22Rv1 (cell line): Measurements from ENCODE around the gene PLXND1.
"Not testable (repeated sequence)": the region's sequence is repeated elsewhere in the genome, so short reads cannot be mapped to it uniquely, and the experiment has no call there.

Experiments used
- H3K27ac ChIP-seq: fragments of 450-650 bp; 2 replicates; pipeline ENCODE4 v1.5.1; 2017
- CTCF ChIP-seq: fragments of 450-650 bp; IDR thresholded peaks from 2 replicates; pipeline ENCODE4 v1.5.1; 2017; ENCODE audit warnings: mild to moderate bottlenecking
- ZFX ChIP-seq: fragments of 450-650 bp; IDR thresholded peaks from 2 replicates; pipeline ENCODE4 v1.6.1; 2017; ENCODE audit warnings: antibody characterized with exemption, borderline replicate concordance

The PLXND1 gene

GRCh38 chr3:129612534-129613366 lies 6.3 kb upstream of the PLXND1 start:
- no peak for TF ChIP-seq ZFX
- no peak overlapping the region for H3K27ac ChIP-seq

- no peak overlapping the region for H3K27ac ChIP-seq
- TF ChIP-seq CTCF (no peak), ZFX (no peak)
These were observed 5.5 kb upstream of the PLXND1 start for GRCh38 chr3:129611812-129612533.

GRCh38 chr3:129611446-129611800 lies 4.9 kb upstream of the PLXND1 start:
- no peak for TF ChIP-seq CTCF
- no peak for TF ChIP-seq ZFX
- H3K27ac ChIP-seq, result no peak overlapping the region

- H3K27ac ChIP-seq, result not testable (repeated sequence)
These were observed 4.4 kb upstream of the PLXND1 start for GRCh38 chr3:129610794-129611445.

- H3K27ac ChIP-seq, result no peak overlapping the region
- no peak for TF ChIP-seq ZFX
- no peak for TF ChIP-seq CTCF
These were observed 3.8 kb upstream of the PLXND1 start for GRCh38 chr3:129610276-129610675.

GRCh38 chr3:129609591-129610182 lies 3.2 kb upstream of the PLXND1 start:
- TF ChIP-seq CTCF (no peak), ZFX (no peak)
- no peak overlapping the region for H3K27ac ChIP-seq

GRCh38 chr3:129608936-129609590 lies 2.6 kb upstream of the PLXND1 start:
- no peak overlapping the region for H3K27ac ChIP-seq
- no peak for TF ChIP-seq CTCF
- TF ChIP-seq ZFX, result no peak
